ENCODE results near the gene DYNC1H1. TPM values are rescaled to one million over a fixed set of nuclear protein-coding genes. Genes with fewer than 3 reads are reported as not detected.
A peak's percentile ranks its signal among the peaks of the same experiment; 100 is the strongest.

The DYNC1H1 gene
- total RNA-seq, 2 experiments from 2014 or later, result 209 to 291 TPM

DNA sequence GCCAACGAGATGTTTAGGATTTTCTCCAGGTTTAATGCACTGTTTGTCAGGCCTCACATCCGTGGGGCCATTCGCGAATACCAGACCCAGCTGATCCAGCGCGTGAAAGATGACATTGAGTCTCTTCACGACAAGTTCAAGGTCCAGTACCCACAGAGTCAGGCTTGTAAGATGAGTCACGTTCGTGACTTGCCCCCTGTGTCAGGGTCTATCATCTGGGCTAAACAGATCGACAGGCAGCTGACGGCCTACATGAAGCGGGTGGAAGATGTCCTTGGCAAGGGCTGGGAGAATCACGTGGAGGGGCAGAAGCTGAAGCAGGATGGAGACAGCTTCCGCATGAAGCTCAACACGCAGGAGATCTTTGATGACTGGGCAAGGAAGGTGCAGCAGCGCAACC, 21.6 kb downstream of the DYNC1H1 start:
- peaks cover 89% of the 10 kb centered on the region for H3K36me3 ChIP-seq (ENCODE audit: insufficient read depth, low read length)
- H3K4me2 ChIP-seq (ENCODE audit: low read length), result no peak overlapping the region
- BruUV-seq (replicated peaks), result TSS peak; percentile 88
- ChIA-PET POLR2A (no interaction called here), CTCF (ENCODE audit: unreplicated experiment) (no interaction called here)
- no peaks in the 10 kb centered on the region for H3K79me2 ChIP-seq (ENCODE audit: insufficient read depth, low read depth, low read length)
- no peaks in the 10 kb centered on the region for H3K9me3 ChIP-seq (ENCODE audit: low read length)
- H3K4me1 ChIP-seq (ENCODE audit: insufficient read depth, low read length, poor library complexity, severe bottlenecking), result peaks cover under 1% of the 10 kb centered on the region
- H2AFZ ChIP-seq (ENCODE audit: low read length), result no peak overlapping the region
- TF ChIP-seq, protein P1, sequence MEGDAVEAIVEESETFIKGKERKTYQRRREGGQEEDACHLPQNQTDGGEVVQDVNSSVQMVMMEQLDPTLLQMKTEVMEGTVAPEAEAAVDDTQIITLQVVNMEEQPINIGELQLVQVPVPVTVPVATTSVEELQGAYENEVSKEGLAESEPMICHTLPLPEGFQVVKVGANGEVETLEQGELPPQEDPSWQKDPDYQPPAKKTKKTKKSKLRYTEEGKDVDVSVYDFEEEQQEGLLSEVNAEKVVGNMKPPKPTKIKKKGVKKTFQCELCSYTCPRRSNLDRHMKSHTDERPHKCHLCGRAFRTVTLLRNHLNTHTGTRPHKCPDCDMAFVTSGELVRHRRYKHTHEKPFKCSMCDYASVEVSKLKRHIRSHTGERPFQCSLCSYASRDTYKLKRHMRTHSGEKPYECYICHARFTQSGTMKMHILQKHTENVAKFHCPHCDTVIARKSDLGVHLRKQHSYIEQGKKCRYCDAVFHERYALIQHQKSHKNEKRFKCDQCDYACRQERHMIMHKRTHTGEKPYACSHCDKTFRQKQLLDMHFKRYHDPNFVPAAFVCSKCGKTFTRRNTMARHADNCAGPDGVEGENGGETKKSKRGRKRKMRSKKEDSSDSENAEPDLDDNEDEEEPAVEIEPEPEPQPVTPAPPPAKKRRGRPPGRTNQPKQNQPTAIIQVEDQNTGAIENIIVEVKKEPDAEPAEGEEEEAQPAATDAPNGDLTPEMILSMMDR (conservative IDR thresholded peaks at IDR 0.05; ENCODE audit: low read length), result no peak
- TF ChIP-seq EZH2phosphoT487 (IDR thresholded peaks at IDR 0.05; ENCODE audit: borderline replicate concordance, low read depth, low read length), result no peak
- no peak overlapping the region for H3K27ac ChIP-seq (ENCODE audit: low read depth, low read length, poor library complexity, severe bottlenecking)
- H3K9me2 ChIP-seq (ENCODE audit: insufficient read depth, low read length), result no peaks in the 10 kb centered on the region
- DNase-seq (ENCODE audit: low spot score), result no peak
- H4K20me1 ChIP-seq (ENCODE audit: insufficient read depth, low read length), result no peaks in the 10 kb centered on the region
- H3K4me3 ChIP-seq (ENCODE audit: low read depth, low read length, poor library complexity, severe bottlenecking), result no peak overlapping the region
- intact Hi-C loops (cut with micrococcal nuclease; ENCODE audit: unreplicated experiment), result no loop called here

DNA sequence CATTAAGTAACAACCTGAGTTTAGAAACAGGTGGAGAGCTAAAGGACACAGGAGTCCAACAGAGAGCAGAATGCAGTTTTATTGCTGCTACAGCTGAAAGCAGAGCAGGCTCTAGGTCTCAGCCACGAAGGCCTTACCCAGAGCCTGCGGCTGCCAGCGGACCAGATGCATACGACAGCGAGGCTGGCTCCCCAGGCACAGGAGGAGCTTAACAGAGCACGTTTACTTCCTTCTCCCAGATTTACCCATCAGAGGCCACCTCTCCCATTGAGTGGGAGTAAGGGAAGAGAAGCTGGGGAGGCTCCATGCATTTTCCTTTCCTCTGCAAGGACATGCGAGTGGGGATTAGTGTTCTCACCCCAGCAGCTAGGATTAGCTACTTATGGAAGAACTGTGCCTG, 22.6 kb downstream of the DYNC1H1 start:
- intact Hi-C loops (cut with micrococcal nuclease; ENCODE audit: unreplicated experiment), result no loop called here
- Histone ChIP-seq H3K9me2 (ENCODE audit: insufficient read depth, low read length) (no peaks in the 10 kb centered on the region), H3K36me3 (ENCODE audit: insufficient read depth, low read length) (peaks cover 89% of the 10 kb centered on the region), H3K27ac (ENCODE audit: low read depth, low read length, poor library complexity, severe bottlenecking) (no peak overlapping the region), H3K4me1 (ENCODE audit: insufficient read depth, low read length, poor library complexity, severe bottlenecking) (peaks cover 7% of the 10 kb centered on the region), H3K9me3 (ENCODE audit: low read length) (no peaks in the 10 kb centered on the region), H4K20me1 (ENCODE audit: insufficient read depth, low read length) (no peaks in the 10 kb centered on the region), H2AFZ (ENCODE audit: low read length) (no peak overlapping the region), H3K79me2 (ENCODE audit: insufficient read depth, low read depth, low read length) (no peaks in the 10 kb centered on the region), H3K4me2 (ENCODE audit: low read length) (no peak overlapping the region), H3K4me3 (ENCODE audit: low read depth, low read length, poor library complexity, severe bottlenecking) (no peak overlapping the region)
- TF ChIP-seq, protein P1 (conservative IDR thresholded peaks at IDR 0.05; ENCODE audit: low read length), result no peak
- TF ChIP-seq EZH2phosphoT487 (IDR thresholded peaks at IDR 0.05; ENCODE audit: borderline replicate concordance, low read depth, low read length), result no peak
- DNase-seq (ENCODE audit: low spot score), result no peak
- BruUV-seq (replicated peaks), result no TSS peak
- ChIA-PET CTCF (ENCODE audit: unreplicated experiment) (interaction anchor here (0.5 kb wide), 1 partner anchor 51 kb away, joined by 3 read pairs; no protein-coding TSS in a partner anchor), POLR2A (interaction anchor here (0.9 kb wide), 1 partner anchor 19 kb away, joined by 3 read pairs; no protein-coding TSS in a partner anchor)

DNA sequence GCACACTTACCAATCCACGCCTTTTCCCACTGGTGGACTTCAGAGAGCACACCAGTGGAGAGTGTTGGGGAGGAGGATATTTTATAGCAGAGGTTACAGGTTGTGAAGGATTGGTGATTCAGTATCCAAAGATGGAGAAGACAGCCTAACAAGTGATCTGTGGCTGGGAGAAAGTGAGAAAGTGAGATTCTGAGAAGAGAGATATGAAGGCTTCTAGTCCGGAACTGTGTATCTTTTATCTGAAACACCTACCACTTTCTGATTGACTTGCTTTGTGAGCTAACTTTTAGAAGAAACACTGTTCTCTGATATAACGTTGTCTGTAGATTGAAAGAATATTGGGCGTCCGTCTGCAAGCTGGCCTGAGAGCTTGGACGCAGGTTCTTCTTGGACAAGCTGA, 24.0 kb downstream of the DYNC1H1 start:
- ChIA-PET CTCF (ENCODE audit: unreplicated experiment) (no interaction called here), POLR2A (no interaction called here)
- Histone ChIP-seq H3K27ac (ENCODE audit: low read depth, low read length, poor library complexity, severe bottlenecking) (no peak overlapping the region), H4K20me1 (ENCODE audit: insufficient read depth, low read length) (no peaks in the 10 kb centered on the region), H3K9me2 (ENCODE audit: insufficient read depth, low read length) (no peaks in the 10 kb centered on the region), H2AFZ (ENCODE audit: low read length) (no peak overlapping the region), H3K36me3 (ENCODE audit: insufficient read depth, low read length) (peaks cover 85% of the 10 kb centered on the region), H3K4me2 (ENCODE audit: low read length) (no peak overlapping the region), H3K79me2 (ENCODE audit: insufficient read depth, low read depth, low read length) (no peaks in the 10 kb centered on the region), H3K9me3 (ENCODE audit: low read length) (no peaks in the 10 kb centered on the region), H3K4me1 (ENCODE audit: insufficient read depth, low read length, poor library complexity, severe bottlenecking) (peaks cover 21% of the 10 kb centered on the region), H3K4me3 (ENCODE audit: low read depth, low read length, poor library complexity, severe bottlenecking) (no peak overlapping the region)
- no peak for TF ChIP-seq EZH2phosphoT487 (IDR thresholded peaks at IDR 0.05; ENCODE audit: borderline replicate concordance, low read depth, low read length)
- TF ChIP-seq, protein P1 (conservative IDR thresholded peaks at IDR 0.05; ENCODE audit: low read length), result no peak
- BruUV-seq (replicated peaks), result no TSS peak
- intact Hi-C loops (cut with micrococcal nuclease; ENCODE audit: unreplicated experiment), result no loop called here
- no peak for DNase-seq (ENCODE audit: low spot score)

All from OCI-LY7 (cell line).